Fibroblast of the conjunctiva (primary cell): Measurements from ENCODE around the gene POLD4.

Experiments used
- DNase-seq: peaks from one replicate; pipeline ENCODE4 v3.0.0-alpha.2; 2010; ENCODE audit warnings: low read depth

POLD4 gene

DNA sequence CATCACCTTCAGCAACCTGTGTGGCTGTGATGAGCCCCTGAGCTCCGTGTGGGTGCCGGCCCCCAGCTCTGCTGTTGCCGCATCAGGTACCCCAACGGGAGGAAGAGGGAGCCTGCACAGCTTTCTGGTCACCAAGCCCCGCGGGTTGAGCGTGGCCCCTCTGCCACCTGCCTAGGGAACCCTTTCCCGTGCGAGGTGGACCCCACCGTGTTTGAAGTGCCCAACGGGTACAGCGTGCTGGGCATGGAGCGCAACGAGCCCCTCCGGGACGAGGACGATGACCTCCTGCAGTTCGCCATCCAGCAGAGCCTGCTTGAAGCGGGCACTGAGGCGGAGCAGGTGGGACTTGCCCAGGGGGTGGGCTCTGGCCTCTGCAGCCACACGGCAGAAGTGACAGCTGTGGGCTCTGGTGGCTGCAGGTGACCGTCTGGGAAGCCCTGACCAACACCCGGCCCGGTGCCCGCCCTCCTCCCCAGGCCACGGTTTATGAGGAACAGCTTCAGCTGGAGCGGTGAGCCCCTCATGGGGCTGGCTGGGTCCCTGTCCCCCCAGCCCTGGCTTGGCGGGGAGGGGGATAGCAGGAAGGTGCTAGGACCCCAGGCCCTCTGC lies 51.9 kb downstream of the POLD4 start:
- DNase-seq: no peak
